ENCODE results near the gene PMEL.
A peak's percentile ranks its signal among the peaks of the same experiment; 100 is the strongest.

DNA sequence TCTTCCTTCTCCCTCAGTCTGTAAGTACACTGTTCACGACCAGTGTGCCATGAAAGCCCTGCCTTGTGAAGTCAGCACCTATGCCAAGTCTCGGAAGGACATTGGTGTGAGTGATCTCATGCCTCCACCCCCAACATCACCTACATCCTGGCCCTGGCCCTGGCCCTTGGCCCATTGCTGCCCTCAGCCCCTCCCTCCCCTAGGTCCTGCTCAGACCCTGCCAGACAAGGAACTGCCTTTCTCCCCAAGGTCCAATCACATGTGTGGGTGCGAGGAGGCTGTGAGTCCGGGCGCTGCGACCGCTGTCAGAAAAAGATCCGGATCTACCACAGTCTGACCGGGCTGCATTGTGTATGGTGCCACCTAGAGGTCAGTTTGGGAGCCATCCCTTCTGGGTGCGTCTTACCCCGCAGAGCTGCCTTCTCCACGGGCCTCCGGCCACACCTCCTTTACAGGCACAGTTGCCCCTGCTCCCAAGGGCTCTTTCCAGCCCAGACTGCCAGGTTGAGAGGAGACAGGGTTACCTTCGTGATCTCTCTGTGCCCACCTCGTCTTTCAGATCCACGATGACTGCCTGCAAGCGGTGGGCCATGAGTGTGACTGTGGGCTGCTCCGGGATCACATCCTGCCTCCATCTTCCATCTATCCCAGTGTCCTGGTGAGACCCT, 25.6 kb downstream of the PMEL start:
- TF ChIP-seq, protein P1, sequence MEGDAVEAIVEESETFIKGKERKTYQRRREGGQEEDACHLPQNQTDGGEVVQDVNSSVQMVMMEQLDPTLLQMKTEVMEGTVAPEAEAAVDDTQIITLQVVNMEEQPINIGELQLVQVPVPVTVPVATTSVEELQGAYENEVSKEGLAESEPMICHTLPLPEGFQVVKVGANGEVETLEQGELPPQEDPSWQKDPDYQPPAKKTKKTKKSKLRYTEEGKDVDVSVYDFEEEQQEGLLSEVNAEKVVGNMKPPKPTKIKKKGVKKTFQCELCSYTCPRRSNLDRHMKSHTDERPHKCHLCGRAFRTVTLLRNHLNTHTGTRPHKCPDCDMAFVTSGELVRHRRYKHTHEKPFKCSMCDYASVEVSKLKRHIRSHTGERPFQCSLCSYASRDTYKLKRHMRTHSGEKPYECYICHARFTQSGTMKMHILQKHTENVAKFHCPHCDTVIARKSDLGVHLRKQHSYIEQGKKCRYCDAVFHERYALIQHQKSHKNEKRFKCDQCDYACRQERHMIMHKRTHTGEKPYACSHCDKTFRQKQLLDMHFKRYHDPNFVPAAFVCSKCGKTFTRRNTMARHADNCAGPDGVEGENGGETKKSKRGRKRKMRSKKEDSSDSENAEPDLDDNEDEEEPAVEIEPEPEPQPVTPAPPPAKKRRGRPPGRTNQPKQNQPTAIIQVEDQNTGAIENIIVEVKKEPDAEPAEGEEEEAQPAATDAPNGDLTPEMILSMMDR (IDR thresholded peaks at IDR 0.05), result peak; percentile 85 to 93 (median 91)
- TF ChIP-seq EP300 (IDR thresholded peaks at IDR 0.05) (no peak), POLR2A (IDR thresholded peaks at IDR 0.05) (no peak), POLR2AphosphoS5 (IDR thresholded peaks at IDR 0.05) (peak in 1 of 2 donors; percentile 54)

All from upper lobe of left lung (tissue), 4 donors.